GM21381 (cell line): ENCODE measurements around the gene FER.
"Not testable (repeated sequence)": the region's sequence is repeated elsewhere in the genome, so short reads cannot be mapped to it uniquely, and the experiment has no call there.

Experiments
- ATAC-seq: cut with Tn5 transposase; IDR thresholded peaks from one replicate; pipeline ENCODE4 v1.9.1; 2021; ENCODE audit warnings: mild to moderate bottlenecking, moderate library complexity; ENCODE audit not compliant: unreplicated experiment

The FER gene

GRCh38 chr5:108797396-108797795, 49.7 kb downstream of the FER start:
- no peak for ATAC-seq

- ATAC-seq: no peak
Observed at GRCh38 chr5:108797986-108798385, 50.3 kb downstream of the FER start.

- no peak for ATAC-seq
Observed at GRCh38 chr5:108798513-108799265, 51.0 kb downstream of the FER start.

- no peak for ATAC-seq
Observed at GRCh38 chr5:108801301-108801700, 53.6 kb downstream of the FER start.

GRCh38 chr5:108801776-108802175, 54.1 kb downstream of the FER start:
- ATAC-seq: no peak

GRCh38 chr5:108810717-108811116, 63.0 kb downstream of the FER start:
- ATAC-seq: no peak

- ATAC-seq: no peak
Observed at GRCh38 chr5:108813673-108814072, 66.0 kb downstream of the FER start.

- no peak for ATAC-seq
Observed at GRCh38 chr5:108814551-108814950, 66.9 kb downstream of the FER start.

- peak; percentile 98 for ATAC-seq
Observed at GRCh38 chr5:108818613-108819272, 71.0 kb downstream of the FER start.

- no peak for ATAC-seq
Observed at GRCh38 chr5:108820983-108821382, 73.3 kb downstream of the FER start.

- no peak for ATAC-seq
Observed at GRCh38 chr5:108822211-108822947, 74.7 kb downstream of the FER start.

GRCh38 chr5:108827131-108827530, 79.4 kb downstream of the FER start:
- ATAC-seq: no peak

GRCh38 chr5:108830705-108831276, 83.1 kb downstream of the FER start:
- no peak for ATAC-seq

GRCh38 chr5:108836492-108836891, 88.8 kb downstream of the FER start:
- no peak for ATAC-seq

- not testable (repeated sequence) for ATAC-seq
Observed at GRCh38 chr5:108842260-108842941, 94.7 kb downstream of the FER start.

GRCh38 chr5:108851129-108851528, 103.4 kb downstream of the FER start:
- not testable (repeated sequence) for ATAC-seq

GRCh38 chr5:108857905-108858304, 110.2 kb downstream of the FER start:
- ATAC-seq: no peak

- ATAC-seq: peak; percentile 97
Observed at GRCh38 chr5:108858959-108859358, 111.3 kb downstream of the FER start.

- no peak for ATAC-seq
Observed at GRCh38 chr5:108862211-108862610, 114.5 kb downstream of the FER start.

- ATAC-seq: not testable (repeated sequence)
Observed at GRCh38 chr5:108866097-108866496, 118.4 kb downstream of the FER start.

GRCh38 chr5:108867656-108868055, 120.0 kb downstream of the FER start:
- ATAC-seq: no peak
